Measurements from ENCODE around the gene RHOT2. TPM values are rescaled to one million over a fixed set of nuclear protein-coding genes. Genes with fewer than 3 reads are reported as not detected.

Gene RHOT2
- total and polyA plus RNA-seq, 9 of the 15 experiments (the other 6 are each of a cell fraction or from before 2014, with no cell fraction given), result 5.0 to 373 (median 112) TPM

DNA sequence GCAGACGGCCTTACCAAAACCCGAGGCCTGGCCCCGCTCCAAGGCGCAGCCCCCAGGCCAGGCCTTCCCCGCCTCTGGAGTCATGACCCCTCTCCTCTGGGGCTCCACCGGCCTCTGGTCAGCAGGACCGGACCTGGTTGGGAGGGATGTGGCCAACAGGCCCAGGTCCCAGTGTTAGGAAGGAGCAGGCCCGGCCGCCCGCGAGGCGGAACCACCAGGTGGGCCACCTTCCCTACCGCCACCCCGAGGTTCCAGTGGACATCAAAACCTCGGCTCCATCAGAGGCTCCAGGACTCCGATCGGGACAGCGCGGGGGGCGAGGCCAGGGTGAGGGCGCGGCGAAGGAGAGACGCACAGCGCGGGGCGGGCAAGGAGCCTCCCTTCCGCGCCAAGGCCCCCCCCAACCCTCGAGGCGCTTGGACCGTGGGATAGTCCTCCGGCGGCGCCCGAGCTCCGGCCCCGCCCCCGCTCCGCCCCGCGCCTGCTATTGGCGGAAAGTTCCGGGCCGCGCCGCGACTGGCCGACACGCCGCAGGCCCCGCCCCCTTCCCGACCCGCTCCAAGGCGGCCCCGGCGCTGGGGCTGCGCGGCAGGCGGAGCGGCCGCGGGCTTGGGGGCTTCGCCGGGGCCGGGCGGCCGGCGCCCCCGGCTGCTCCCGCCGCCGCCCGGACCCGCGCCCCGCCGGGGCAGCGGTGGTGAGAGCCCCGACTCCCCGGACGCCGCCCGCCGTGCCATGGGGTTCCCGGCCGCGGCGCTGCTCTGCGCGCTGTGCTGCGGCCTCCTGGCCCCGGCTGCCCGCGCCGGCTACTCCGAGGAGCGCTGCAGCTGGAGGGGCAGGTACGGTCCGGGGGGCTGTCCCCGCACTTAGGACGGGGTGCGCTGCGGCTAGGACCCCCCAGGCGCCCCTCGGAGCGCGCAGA, 46.9 kb downstream of the RHOT2 start, which contains the start of gene METRN (continued):
- TF ChIP-seq, protein P1, sequence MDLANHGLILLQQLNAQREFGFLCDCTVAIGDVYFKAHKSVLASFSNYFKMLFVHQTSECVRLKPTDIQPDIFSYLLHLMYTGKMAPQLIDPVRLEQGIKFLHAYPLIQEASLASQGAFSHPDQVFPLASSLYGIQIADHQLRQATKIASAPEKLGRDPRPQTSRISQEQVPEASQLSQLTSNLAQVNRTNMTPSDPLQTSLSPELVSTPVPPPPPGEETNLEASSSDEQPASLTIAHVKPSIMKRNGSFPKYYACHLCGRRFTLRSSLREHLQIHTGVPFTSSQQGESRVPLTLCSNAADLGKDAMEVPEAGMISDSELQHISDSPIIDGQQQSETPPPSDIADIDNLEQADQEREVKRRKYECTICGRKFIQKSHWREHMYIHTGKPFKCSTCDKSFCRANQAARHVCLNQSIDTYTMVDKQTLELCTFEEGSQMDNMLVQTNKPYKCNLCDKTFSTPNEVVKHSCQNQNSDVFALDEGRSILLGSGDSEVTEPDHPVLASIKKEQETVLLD (IDR thresholded peaks at IDR 0.05), result no peak; the same call in 1 of the 2 replicates
- TF ChIP-seq, protein P2, sequence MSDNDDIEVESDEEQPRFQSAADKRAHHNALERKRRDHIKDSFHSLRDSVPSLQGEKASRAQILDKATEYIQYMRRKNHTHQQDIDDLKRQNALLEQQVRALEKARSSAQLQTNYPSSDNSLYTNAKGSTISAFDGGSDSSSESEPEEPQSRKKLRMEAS (CRISPR knock-in tag; IDR thresholded peaks at IDR 0.05), result peak; percentile 20; the same call in 1 of the 2 replicates
- no peak for TF ChIP-seq MCM2 (IDR thresholded peaks at IDR 0.05; ENCODE audit: low read depth)

DNA sequence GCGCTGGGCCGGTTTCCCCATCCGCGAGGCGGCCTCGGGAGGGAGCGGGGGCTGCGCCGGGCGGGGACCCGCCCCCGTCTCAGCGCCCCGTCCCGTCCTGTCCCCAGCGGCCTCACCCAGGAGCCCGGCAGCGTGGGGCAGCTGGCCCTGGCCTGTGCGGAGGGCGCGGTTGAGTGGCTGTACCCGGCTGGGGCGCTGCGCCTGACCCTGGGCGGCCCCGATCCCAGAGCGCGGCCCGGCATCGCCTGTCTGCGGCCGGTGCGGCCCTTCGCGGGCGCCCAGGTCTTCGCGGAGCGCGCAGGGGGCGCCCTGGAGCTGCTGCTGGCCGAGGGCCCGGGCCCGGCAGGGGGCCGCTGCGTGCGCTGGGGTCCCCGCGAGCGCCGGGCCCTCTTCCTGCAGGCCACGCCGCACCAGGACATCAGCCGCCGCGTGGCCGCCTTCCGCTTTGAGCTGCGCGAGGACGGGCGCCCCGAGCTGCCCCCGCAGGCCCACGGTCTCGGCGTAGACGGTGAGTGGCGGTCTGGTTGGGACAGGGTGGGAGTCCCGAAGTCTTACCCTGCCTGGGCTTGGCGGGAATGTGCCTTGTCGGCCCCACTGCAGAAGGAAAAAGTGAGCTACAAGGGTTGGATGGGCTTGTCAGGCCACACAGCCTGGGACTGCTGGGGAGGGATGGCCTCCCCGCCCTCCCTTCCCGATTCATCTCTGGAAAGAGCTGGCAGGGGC, 47.7 kb downstream of the RHOT2 start:
- H3K4me3 ChIP-seq, result peak overlapping the region; percentile 68
- no peaks in the 10 kb centered on the region; the same call in 1 of the 2 replicates for H4K20me1 ChIP-seq (replicated peaks; ENCODE audit: control insufficient read depth, insufficient read depth, low read length)
- ChIA-PET CTCF (ENCODE audit: low intra/inter-chr PET ratio) (interaction anchor here (0.9 to 1.3 kb wide), 2 partner anchors 25 to 70 kb away, joined by 3 to 9 read pairs; partner anchors contain the start of gene CIAO3), POLR2A (interaction anchor here (0.6 to 1.7 kb wide), 12 partner anchors 9 to 346 kb away, joined by 3 to 5 read pairs (median 4); partner anchors contain the start of genes CCDC78, CHTF18, RPUSD1 and WDR24)
- H3K27ac ChIP-seq (ENCODE audit: extremely low read depth, low read depth, low read length), result peak overlapping the region; percentile 35; the same call in 2 of the 3 replicates
- peak; percentile 58 to 70 (median 64) for DNase-seq (ENCODE audit: extremely low read depth in 1 of 4, low spot score in 3 of 4)
- H3K9me1 ChIP-seq (ENCODE audit: control insufficient read depth, insufficient read depth, low read length), result peaks cover 3% of the 10 kb centered on the region
- FAIRE-seq, result peak; percentile 35
- H3K9ac ChIP-seq (ENCODE audit: insufficient read depth in 1 of 2, low read depth in 2 of 2, low read length in 2 of 2), result peak overlapping the region; percentile 42 to 92; a peak in 3 of 4 replicates
- under 1% methylated on average over 33 of the region's 74 CpGs for WGBS (ENCODE audit: insufficient coverage, low coverage, missing lambda C conversion rate)
- in situ Hi-C loops (cut with MboI), result loop anchor here (10.0 kb wide), 1 partner anchor 339 kb away; no protein-coding TSS in a partner anchor
- no peaks in the 10 kb centered on the region for H3K27me3 ChIP-seq (ENCODE audit: control insufficient read depth in 2 of 2, insufficient read depth in 2 of 2, low read length in 2 of 2)
- peak overlapping the region; percentile 75 for H2AFZ ChIP-seq (ENCODE audit: low read depth, low read length)
- H3K36me3 ChIP-seq (ENCODE audit: control insufficient read depth, insufficient read depth, low read length), result peaks cover 19% of the 10 kb centered on the region; the same call in 2 of the 3 replicates
- peak; percentile 48 for ATAC-seq
- peaks cover 28% of the 10 kb centered on the region for H3K79me2 ChIP-seq (ENCODE audit: control insufficient read depth, insufficient read depth, low read length)
- intact Hi-C loops (cut with micrococcal nuclease), result loop anchor here (2.0 kb wide), 1 partner anchor 13 kb away; no protein-coding TSS in a partner anchor
- H3K9me3 ChIP-seq (replicated peaks; ENCODE audit: control insufficient read depth, insufficient read depth, low read depth, low read length), result no peaks in the 10 kb centered on the region
- H3K4me1 ChIP-seq (replicated peaks in 1 of 2; ENCODE audit: control insufficient read depth in 2 of 2, insufficient read depth in 2 of 2, low read length in 2 of 2), result peaks cover 12 to 85% of the 10 kb centered on the region in 2 experiments; a peak in 4 of 5 replicates
- peak overlapping the region; percentile 77 for H3K4me2 ChIP-seq (ENCODE audit: insufficient read depth, low read length)
- no TSS peak for BruUV-seq (replicated peaks)
- TF ChIP-seq, protein P3, sequence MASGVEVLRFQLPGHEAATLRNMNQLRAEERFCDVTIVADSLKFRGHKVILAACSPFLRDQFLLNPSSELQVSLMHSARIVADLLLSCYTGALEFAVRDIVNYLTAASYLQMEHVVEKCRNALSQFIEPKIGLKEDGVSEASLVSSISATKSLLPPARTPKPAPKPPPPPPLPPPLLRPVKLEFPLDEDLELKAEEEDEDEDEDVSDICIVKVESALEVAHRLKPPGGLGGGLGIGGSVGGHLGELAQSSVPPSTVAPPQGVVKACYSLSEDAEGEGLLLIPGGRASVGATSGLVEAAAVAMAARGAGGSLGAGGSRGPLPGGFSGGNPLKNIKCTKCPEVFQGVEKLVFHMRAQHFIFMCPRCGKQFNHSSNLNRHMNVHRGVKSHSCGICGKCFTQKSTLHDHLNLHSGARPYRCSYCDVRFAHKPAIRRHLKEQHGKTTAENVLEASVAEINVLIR (CRISPR knock-in tag; IDR thresholded peaks at IDR 0.05), result no peak
- no peak for TF ChIP-seq PHB2 (IDR thresholded peaks at IDR 0.05; ENCODE audit: low read depth)
- 0 out of 2 replicates have a peak, but pooled peaks have one; percentile 67 for TF ChIP-seq SAFB (IDR thresholded peaks at IDR 0.05; ENCODE audit: borderline replicate concordance, low read depth, low read length)
- no peak for TF ChIP-seq ZNF766 (CRISPR knock-in tag; conservative IDR thresholded peaks at IDR 0.05)
- TF ChIP-seq SMAD2 (IDR thresholded peaks at IDR 0.05; ENCODE audit: low read depth, low read length), result no peak
- TF ChIP-seq, protein P4, sequence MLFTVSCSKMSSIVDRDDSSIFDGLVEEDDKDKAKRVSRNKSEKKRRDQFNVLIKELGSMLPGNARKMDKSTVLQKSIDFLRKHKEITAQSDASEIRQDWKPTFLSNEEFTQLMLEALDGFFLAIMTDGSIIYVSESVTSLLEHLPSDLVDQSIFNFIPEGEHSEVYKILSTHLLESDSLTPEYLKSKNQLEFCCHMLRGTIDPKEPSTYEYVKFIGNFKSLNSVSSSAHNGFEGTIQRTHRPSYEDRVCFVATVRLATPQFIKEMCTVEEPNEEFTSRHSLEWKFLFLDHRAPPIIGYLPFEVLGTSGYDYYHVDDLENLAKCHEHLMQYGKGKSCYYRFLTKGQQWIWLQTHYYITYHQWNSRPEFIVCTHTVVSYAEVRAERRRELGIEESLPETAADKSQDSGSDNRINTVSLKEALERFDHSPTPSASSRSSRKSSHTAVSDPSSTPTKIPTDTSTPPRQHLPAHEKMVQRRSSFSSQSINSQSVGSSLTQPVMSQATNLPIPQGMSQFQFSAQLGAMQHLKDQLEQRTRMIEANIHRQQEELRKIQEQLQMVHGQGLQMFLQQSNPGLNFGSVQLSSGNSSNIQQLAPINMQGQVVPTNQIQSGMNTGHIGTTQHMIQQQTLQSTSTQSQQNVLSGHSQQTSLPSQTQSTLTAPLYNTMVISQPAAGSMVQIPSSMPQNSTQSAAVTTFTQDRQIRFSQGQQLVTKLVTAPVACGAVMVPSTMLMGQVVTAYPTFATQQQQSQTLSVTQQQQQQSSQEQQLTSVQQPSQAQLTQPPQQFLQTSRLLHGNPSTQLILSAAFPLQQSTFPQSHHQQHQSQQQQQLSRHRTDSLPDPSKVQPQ (CRISPR knock-in tag; IDR thresholded peaks at IDR 0.05; ENCODE audit: borderline replicate concordance), result no peak
- TF ChIP-seq ZSCAN32 (CRISPR knock-in tag; IDR thresholded peaks at IDR 0.05), result no peak
- no peak for TF ChIP-seq PML (IDR thresholded peaks at IDR 0.05; ENCODE audit: low read length)
- TF ChIP-seq NUFIP1 (IDR thresholded peaks at IDR 0.05; ENCODE audit: partially characterized antibody), result no peak

Data from K562 (cell line).